HG03460 (cell line): ENCODE results near the gene TRIM38.

Experiments used
- ATAC-seq: cut with Tn5 transposase; IDR thresholded peaks from one replicate; pipeline ENCODE4 v1.9.1; 2021; ENCODE audit not compliant: unreplicated experiment

The TRIM38 gene

GRCh38 chr6:26025894-26026832 lies 63.6 kb downstream of the TRIM38 start:
- ATAC-seq, result peak; percentile 38

- peak; percentile 40 for ATAC-seq
Measured at GRCh38 chr6:26026833-26027490, 64.4 kb downstream of the TRIM38 start.

GRCh38 chr6:26027491-26028211 lies 65.0 kb downstream of the TRIM38 start:
- no peak for ATAC-seq

- no peak for ATAC-seq
Measured at GRCh38 chr6:26028212-26028745, 65.7 kb downstream of the TRIM38 start.

GRCh38 chr6:26028746-26029569 lies 66.4 kb downstream of the TRIM38 start:
- ATAC-seq, result no peak

- ATAC-seq, result no peak
Measured at GRCh38 chr6:26029570-26029856, 66.9 kb downstream of the TRIM38 start.

GRCh38 chr6:26029857-26030653 lies 67.5 kb downstream of the TRIM38 start:
- no peak for ATAC-seq

GRCh38 chr6:26030716-26031115 lies 68.1 kb downstream of the TRIM38 start:
- no peak for ATAC-seq

GRCh38 chr6:26031151-26031594 lies 68.6 kb downstream of the TRIM38 start:
- ATAC-seq, result no peak

GRCh38 chr6:26031595-26032339 lies 69.2 kb downstream of the TRIM38 start:
- ATAC-seq, result peak; percentile 50

GRCh38 chr6:26032340-26033084 lies 69.9 kb downstream of the TRIM38 start:
- no peak for ATAC-seq

GRCh38 chr6:26033085-26033940 lies 70.7 kb downstream of the TRIM38 start:
- peak; percentile 55 for ATAC-seq

GRCh38 chr6:26033941-26034354 lies 71.3 kb downstream of the TRIM38 start:
- ATAC-seq, result no peak

- ATAC-seq, result no peak
Measured at GRCh38 chr6:26034905-26035304, 72.3 kb downstream of the TRIM38 start.
